Retinal pigment epithelial cell (primary cell): Measurements from ENCODE around the gene SPAG17.

Experiments
- DNase-seq: peaks from one replicate; pipeline ENCODE4 v3.0.0-alpha.2; 2010; ENCODE audit warnings: low read depth
- H3K4me3 ChIP-seq: 2 replicates; pipeline ENCODE4 v1.5.1; 2011; ENCODE audit warnings: mild to moderate bottlenecking, low read length, control low read depth, moderate library complexity
- TF ChIP-seq, protein P1 (sequence below): conservative IDR thresholded peaks from 2 replicates; pipeline ENCODE4 v1.5.1; 2011; ENCODE audit warnings: low read depth, low read length, control low read depth, inconsistent platforms

SPAG17 gene

DNA sequence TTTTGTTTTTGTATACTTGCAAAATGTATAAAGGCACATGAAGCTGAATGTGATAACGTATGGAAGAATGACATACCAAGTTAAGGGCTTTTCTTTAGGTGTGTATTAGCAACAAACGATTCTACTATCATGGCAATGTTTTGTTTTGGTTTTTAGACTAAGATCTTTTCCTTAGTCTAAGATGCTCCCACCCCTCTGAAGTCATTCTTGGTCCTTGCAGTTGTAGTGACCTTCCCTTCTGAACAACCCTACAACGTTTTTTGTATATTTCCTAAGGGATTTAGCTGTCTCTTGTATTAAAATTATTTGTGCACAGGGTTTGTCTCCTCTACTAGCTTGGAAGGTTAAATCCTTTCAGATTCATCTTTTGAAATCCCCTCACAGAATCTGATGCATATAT, 61.0 kb downstream of the SPAG17 start:
- DNase-seq: no peak
- TF ChIP-seq, protein P1, sequence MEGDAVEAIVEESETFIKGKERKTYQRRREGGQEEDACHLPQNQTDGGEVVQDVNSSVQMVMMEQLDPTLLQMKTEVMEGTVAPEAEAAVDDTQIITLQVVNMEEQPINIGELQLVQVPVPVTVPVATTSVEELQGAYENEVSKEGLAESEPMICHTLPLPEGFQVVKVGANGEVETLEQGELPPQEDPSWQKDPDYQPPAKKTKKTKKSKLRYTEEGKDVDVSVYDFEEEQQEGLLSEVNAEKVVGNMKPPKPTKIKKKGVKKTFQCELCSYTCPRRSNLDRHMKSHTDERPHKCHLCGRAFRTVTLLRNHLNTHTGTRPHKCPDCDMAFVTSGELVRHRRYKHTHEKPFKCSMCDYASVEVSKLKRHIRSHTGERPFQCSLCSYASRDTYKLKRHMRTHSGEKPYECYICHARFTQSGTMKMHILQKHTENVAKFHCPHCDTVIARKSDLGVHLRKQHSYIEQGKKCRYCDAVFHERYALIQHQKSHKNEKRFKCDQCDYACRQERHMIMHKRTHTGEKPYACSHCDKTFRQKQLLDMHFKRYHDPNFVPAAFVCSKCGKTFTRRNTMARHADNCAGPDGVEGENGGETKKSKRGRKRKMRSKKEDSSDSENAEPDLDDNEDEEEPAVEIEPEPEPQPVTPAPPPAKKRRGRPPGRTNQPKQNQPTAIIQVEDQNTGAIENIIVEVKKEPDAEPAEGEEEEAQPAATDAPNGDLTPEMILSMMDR: no peak
- H3K4me3 ChIP-seq: no peak overlapping the region

DNA sequence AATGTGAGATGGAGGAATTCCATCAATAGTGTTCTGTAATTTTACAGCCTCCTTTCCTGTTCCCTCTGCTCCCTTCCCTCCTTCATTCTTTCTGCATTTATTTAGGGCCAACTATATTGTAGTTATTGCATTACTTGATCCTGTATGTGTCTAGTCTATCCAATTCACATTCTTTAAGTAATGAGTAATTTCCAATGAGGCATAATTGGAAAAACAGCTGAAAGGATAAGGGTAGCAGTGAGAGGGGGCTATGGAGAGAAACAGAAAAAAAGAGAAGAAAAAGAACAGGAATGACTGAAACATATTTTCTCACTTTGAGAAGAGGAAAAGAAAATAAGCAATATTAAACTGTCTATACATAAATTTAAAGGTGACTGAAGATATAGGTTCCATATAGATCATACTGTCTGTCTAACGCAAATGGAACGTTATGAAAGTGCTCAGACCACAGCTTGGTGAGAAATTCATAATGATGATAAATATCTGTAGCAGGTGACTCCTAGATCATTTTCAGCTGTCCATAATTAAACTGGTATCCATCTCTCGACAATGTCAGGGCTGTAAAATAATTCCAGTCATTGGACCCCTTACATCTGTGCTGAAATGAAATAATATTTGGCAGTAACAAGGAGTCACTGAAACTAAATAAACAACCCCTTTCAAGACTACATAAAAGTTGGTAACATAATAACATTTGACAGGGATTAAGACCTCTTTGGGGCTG, 61.8 kb downstream of the SPAG17 start:
- TF ChIP-seq, protein P1: no peak
- H3K4me3 ChIP-seq: no peak overlapping the region
- DNase-seq: no peak

DNA sequence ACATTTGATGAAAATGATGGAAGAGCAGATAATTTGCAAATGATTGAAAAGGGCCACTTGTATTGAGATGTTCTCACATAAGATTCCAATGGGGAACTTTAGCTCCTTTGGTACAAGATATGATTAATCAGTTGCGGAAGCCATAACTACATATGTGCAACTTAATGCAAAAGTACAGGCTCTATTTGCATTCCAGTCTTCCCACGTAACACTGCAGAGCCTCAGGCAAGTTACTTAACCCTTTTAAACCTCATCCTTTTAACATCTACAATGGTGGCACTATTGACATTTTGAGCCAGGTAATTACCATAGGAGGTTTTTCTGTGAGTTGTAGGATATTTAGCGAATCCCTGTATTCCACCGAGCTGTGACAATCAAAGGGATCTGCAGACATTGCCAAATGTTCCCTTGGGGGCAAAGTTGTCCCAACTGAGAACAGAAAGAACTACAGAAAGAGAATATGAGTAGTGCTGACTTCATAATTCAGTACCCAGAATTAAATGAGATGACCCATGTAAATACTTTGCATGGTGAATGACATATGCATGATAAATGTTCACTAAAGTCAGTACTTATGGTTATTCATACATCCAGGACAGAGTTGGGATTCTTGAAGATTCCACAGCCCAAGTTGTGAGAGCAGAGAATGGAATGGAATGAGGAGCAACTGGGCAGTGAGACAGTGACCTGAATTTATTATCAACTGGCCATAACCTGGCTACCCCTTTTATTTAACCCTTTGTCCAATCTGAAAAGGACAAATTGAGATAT, 62.6 kb downstream of the SPAG17 start:
- TF ChIP-seq, protein P1: no peak
- no peak for DNase-seq
- H3K4me3 ChIP-seq: no peak overlapping the region

DNA sequence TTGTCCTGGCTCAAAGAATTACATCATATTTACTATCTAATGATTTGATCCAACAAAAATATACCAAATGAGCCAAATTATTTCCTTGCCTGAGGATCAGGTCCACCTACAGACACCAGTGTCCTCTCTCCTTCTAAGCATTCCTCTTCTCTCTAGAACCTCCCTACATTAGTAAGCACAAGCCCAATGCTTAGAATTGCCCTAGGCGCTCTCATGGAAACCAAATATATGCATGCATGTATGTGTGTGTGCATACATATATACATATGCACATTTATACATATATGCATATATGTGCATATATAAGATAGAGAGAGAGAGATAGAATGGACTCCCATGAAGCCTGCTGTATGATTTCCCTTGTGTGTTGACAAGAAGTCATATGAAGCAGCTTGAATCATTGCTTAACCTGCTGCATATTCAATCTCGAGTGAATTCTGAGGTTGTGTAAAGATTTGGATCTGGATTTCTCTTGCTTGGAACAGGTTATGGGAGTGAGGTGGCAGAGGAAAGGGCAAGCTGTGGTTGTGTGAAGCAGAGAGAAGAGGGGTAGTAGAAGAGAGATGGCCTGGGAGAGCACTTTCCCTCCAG, 66.1 kb downstream of the SPAG17 start:
- TF ChIP-seq, protein P1: no peak
- DNase-seq: no peak
- no peak overlapping the region for H3K4me3 ChIP-seq

DNA sequence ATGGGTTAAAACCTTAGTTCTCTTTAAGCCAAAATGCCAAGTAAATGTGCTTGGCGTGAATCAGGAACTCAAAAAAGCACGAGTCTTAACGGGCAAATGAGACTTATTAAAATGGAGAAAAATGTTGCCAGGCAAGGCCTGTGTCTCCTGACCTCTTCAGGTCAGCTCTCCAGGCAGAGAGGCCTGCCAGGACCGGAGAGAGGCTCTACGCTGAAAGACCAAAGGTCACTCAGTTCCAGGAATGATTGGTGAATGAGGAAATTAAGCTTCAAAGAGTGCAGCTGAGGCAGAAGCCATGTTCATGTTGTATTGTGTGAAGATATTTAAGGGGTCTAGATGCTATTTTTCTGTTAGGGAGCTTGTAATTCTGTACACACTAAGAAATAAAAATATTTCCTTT, 66.6 kb downstream of the SPAG17 start:
- no peak overlapping the region for H3K4me3 ChIP-seq
- TF ChIP-seq, protein P1: no peak
- no peak for DNase-seq

DNA sequence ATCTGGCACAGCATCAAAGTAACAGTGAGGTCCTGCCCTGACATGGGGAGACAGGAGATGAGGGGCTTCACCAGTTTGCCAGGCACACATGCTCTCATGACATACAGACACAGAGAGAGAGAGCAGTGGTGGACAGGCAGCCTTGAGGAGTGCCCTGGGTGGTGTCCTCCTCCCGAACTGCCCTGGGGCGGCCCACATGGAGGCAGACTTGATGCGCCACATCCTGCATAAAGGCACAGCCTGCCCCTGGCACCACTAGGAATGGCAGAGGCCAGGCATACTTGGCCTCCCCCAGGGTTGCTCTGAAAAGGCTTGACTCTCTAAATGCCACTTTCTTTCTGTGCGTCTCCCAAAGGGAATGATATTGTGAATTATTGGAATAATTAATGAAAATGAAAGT, 67.5 kb downstream of the SPAG17 start:
- H3K4me3 ChIP-seq: no peak overlapping the region
- no peak for DNase-seq
- TF ChIP-seq, protein P1: no peak
